K562 (cell line): ENCODE results near the gene BCAN. TPM values are rescaled to one million over a fixed set of nuclear protein-coding genes. Genes with fewer than 3 reads are reported as not detected.
A peak's percentile ranks its signal among the peaks of the same experiment; 100 is the strongest.

ENCODE experiments used
- BHLHE40 ChIP-seq: IDR thresholded peaks from 2 replicates; pipeline ENCODE4 v1.6.1; 2011; ENCODE audit warnings: low read length, improper control_type of control experiment
- CBFA2T3 ChIP-seq: fragments of 450-650 bp; IDR thresholded peaks from 2 replicates; pipeline ENCODE4 v1.6.1; 2017
- CXXC5 ChIP-seq: fragments of 250-450 bp; sonication (Bioruptor Pico); IDR thresholded peaks from 2 replicates; pipeline ENCODE4 v1.8.0; 2022; ENCODE audit warnings: inconsistent platforms, mild to moderate bottlenecking, moderate library complexity
- ELF4 ChIP-seq: fragments of 450-650 bp; formaldehyde crosslinking; IDR thresholded peaks from 2 replicates; pipeline ENCODE4 v1.4.0; 2022; ENCODE audit warnings: missing genetic modification characterization
- EP300 ChIP-seq: IDR thresholded peaks from 2 replicates; pipeline ENCODE4 v1.6.1; 2012; ENCODE audit warnings: low read length, improper control_type of control experiment
- FOXA1 ChIP-seq: fragments of 450-650 bp; IDR thresholded peaks from 2 replicates; pipeline ENCODE4 v1.6.1; 2016; ENCODE audit warnings: mild to moderate bottlenecking, borderline replicate concordance
- GATAD2B ChIP-seq: fragments of 450-650 bp; IDR thresholded peaks from 2 replicates; pipeline ENCODE4 v1.6.1; 2017; ENCODE audit warnings: mild to moderate bottlenecking, borderline replicate concordance
- HDAC2 ChIP-seq: fragments of 450-650 bp; IDR thresholded peaks from 2 replicates; pipeline ENCODE4 v1.6.1; 2016; ENCODE audit warnings: mild to moderate bottlenecking
- NFIX ChIP-seq: fragments of 250-450 bp; sonication (Bioruptor Pico); IDR thresholded peaks from 2 replicates; pipeline ENCODE4 v1.4.0; 2020; ENCODE audit warnings: low read depth, mild to moderate bottlenecking, moderate library complexity
- NONO ChIP-seq, 2 experiments: fragments of 200-400 bp in 1 of 2; fragments of 450-650 bp in 1 of 2; formaldehyde crosslinking in 1 of 2; IDR thresholded peaks; 2 replicates each; pipeline ENCODE4 v1.6.1; 2017; ENCODE audit warnings: low read depth in 2 of 2, mild to moderate bottlenecking in 2 of 2, moderate library complexity in 2 of 2, low read length in 1 of 2
- PPARD ChIP-seq: fragments of 250-450 bp; sonication (Bioruptor Pico); IDR thresholded peaks from 2 replicates; pipeline ENCODE4 v1.8.0; 2022; ENCODE audit warnings: inconsistent platforms, mild to moderate bottlenecking, moderate library complexity
- PRPF4 ChIP-seq: fragments of 200-400 bp; formaldehyde crosslinking; IDR thresholded peaks from one replicate; pipeline ENCODE4 v1.6.1; 2017; ENCODE audit warnings: low read length, low read depth, mild to moderate bottlenecking; ENCODE audit not compliant: insufficient read depth, poor library complexity, severe bottlenecking
- RBBP5 ChIP-seq: fragments of 200-600 bp; sonication (generic); IDR thresholded peaks from 2 replicates; pipeline ENCODE4 v1.6.1; 2012; ENCODE audit warnings: borderline replicate concordance, mild to moderate bottlenecking, low read length, control low read depth, inconsistent platforms; ENCODE audit not compliant: insufficient read depth, poor library complexity, severe bottlenecking
- RBM25 ChIP-seq: fragments of 200-400 bp; formaldehyde crosslinking; IDR thresholded peaks from 2 replicates; pipeline ENCODE4 v1.6.1; 2018; ENCODE audit warnings: low read length, low read depth, moderate library complexity; ENCODE audit not compliant: severe bottlenecking
- SMARCE1 ChIP-seq: fragments of 450-650 bp; IDR thresholded peaks from 2 replicates; pipeline ENCODE4 v1.7.1; 2016; ENCODE audit warnings: mild to moderate bottlenecking
- STAT5A ChIP-seq: IDR thresholded peaks from 2 replicates; pipeline ENCODE4 v1.6.1; 2012; ENCODE audit warnings: low read length, inconsistent platforms, borderline replicate concordance
- TEAD1 ChIP-seq, 2 experiments: fragments of 450-650 bp in 1 of 2; sonication (generic) in 1 of 2; formaldehyde crosslinking; IDR thresholded peaks; 2 replicates each; pipeline versions ENCODE4 v1.4.0 to v1.8.0; 2020 to 2022; ENCODE audit warnings: mild to moderate bottlenecking in 2 of 2, missing genetic modification reagents in 1 of 2
- THRB ChIP-seq: fragments of 450-650 bp; formaldehyde crosslinking; conservative IDR thresholded peaks from 2 replicates; pipeline ENCODE4 v1.4.0; 2022; ENCODE audit warnings: mild to moderate bottlenecking, missing genetic modification characterization
- TRIM24 ChIP-seq, 2 experiments: fragments of 450-650 bp; IDR thresholded peaks; 2 replicates each; pipeline ENCODE4 v1.6.1; 2016
- ZBTB7A ChIP-seq: IDR thresholded peaks from 2 replicates; pipeline ENCODE4 v1.6.1; 2011; ENCODE audit warnings: low read depth, mild to moderate bottlenecking, low read length, moderate library complexity, borderline replicate concordance; ENCODE audit not compliant: control insufficient read depth
- ZNF232 ChIP-seq: sonication (generic); formaldehyde crosslinking; IDR thresholded peaks from 2 replicates; pipeline ENCODE4 v1.8.0; 2022; ENCODE audit warnings: mild to moderate bottlenecking, missing genetic modification reagents
- ZNF780A ChIP-seq: fragments of 250-450 bp; sonication (Bioruptor Pico); IDR thresholded peaks from 2 replicates; pipeline ENCODE4 v1.5.0; 2021; ENCODE audit warnings: mild to moderate bottlenecking
- polyA plus RNA-seq, 8 experiments: library from polyadenylated mRNA; depleted of rRNA in 4 of 8; stranded (reverse) in 5 of 8; unstranded in 3 of 8; fragments of >200 nt; fragmentation: Nextera tagmentation in 2 of 8; fragmentation: Illumina TruSeq in 1 of 8; extraction: Ambion mirVana in 2 of 8; extraction: Trizol in 1 of 8; gene quantifications; 2 replicates each; pipeline versions ENCODE4 v1.2.1 to v1.2.3, GENCODE V29; 2011 to 2014; ENCODE audit warnings: inconsistent platforms in 1 of 8, missing spikeins in 1 of 8
- total RNA-seq, 7 experiments: library from RNA; depleted of rRNA in 6 of 7; stranded (reverse); fragments of >200 nt in 6 of 7; fragmentation: Illumina TruSeq in 2 of 7; extraction: Trizol in 2 of 7; gene quantifications; 2 replicates each; pipeline versions ENCODE4 v1.2.1 to v1.2.3, GENCODE V29; 2011 to 2021; ENCODE audit warnings: low replicate concordance in 1 of 7

The BCAN gene
- total and polyA plus RNA-seq, 9 of the 15 experiments (the other 6 are each of a cell fraction or from before 2014, with no cell fraction given): 0.04 to 0.33 (median 0.14) TPM; not detected in 5

GRCh38 chr1:156616463-156616862 lies 25.5 kb upstream of the BCAN start (continued):
- no peak for TF ChIP-seq ZNF780A (CRISPR knock-in tag)
- no peak for TF ChIP-seq PRPF4
- TF ChIP-seq NFIX (CRISPR knock-in tag): peak; percentile 96
- peak; percentile 98 for TF ChIP-seq SMARCE1
- peak; percentile 84 to 88 for TF ChIP-seq TRIM24 (IDR thresholded peaks at IDR 0.05)
- peak; percentile 93 for TF ChIP-seq HDAC2
- peak; percentile 60 for TF ChIP-seq CXXC5
- peak; percentile 93 for TF ChIP-seq CBFA2T3
- 0 out of 2 replicates have a peak, but pooled peaks have one; percentile 25 for TF ChIP-seq ELF4 (CRISPR knock-in tag)
- TF ChIP-seq ZBTB7A: peak; percentile 55; the same call in 1 of the 2 replicates
- peak; percentile 89 for TF ChIP-seq EP300
- no peak for TF ChIP-seq PPARD (CRISPR knock-in tag)
- peak; percentile 82; the same call in 1 of the 2 replicates for TF ChIP-seq GATAD2B
- peak; percentile 67 for TF ChIP-seq RBBP5
- peak; percentile 87 for TF ChIP-seq FOXA1
- TF ChIP-seq NONO (IDR thresholded peaks at IDR 0.05; ENCODE audit: low read depth in 2 of 2, low read length in 1 of 2): 0 out of 4 replicates have a peak, but pooled peaks of 1 of the 2 experiments have one; percentile 26
- TF ChIP-seq ZNF232 (CRISPR knock-in tag): 0 out of 2 replicates have a peak, but pooled peaks have one; percentile 35
- peak; percentile 49; the same call in 1 of the 2 replicates for TF ChIP-seq BHLHE40
- TF ChIP-seq RBM25: no peak
- TF ChIP-seq STAT5A: peak; percentile 57; the same call in 1 of the 2 replicates
- peak; percentile 79 for TF ChIP-seq THRB (CRISPR knock-in tag)
- peak in 1 of 2 experiments; percentile 57; a peak in 1 of 4 replicates for TF ChIP-seq TEAD1 (CRISPR knock-in tag; IDR thresholded peaks at IDR 0.05)
